ENCODE measurements around the gene PRDM16.

- TF ChIP-seq CTCF (conservative IDR thresholded peaks at IDR 0.05; ENCODE audit: low read length): no peak
- TF ChIP-seq EZH2phosphoT487 (IDR thresholded peaks at IDR 0.05; ENCODE audit: borderline replicate concordance): no peak
Measured at GRCh38 chr1:3068564-3069431, at the start of gene PRDM16.
